HG03442 (cell line): ENCODE data around the gene WBP1.
"Not testable (repeated sequence)": the region's sequence is repeated elsewhere in the genome, so short reads cannot be mapped to it uniquely, and the experiment has no call there.

Experiments used
- ATAC-seq: cut with Tn5 transposase; IDR thresholded peaks from one replicate; pipeline ENCODE4 v1.9.1; 2021; ENCODE audit warnings: mild to moderate bottlenecking, moderate library complexity; ENCODE audit not compliant: unreplicated experiment

The WBP1 gene

DNA sequence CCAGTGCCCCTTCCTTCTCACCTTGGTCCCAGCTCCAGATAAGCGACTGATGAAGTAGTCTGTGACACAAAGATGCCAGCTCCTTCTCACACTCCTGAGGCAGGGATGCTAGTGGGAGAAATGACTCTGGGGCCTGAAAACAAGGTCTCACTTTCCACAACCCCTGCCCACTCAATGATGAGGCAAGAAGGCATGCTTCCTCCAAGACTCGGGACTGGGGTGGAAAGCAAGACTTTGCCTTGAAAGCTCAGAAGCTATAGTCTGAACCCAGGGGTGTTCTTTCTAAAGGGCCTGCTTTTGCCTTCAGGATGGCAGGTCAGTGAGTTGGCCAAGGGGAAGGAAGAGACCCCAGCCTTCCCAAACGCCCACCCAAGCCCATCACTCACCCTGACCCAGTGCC is 23.2 kb downstream of the WBP1 start:
- ATAC-seq, result no peak

DNA sequence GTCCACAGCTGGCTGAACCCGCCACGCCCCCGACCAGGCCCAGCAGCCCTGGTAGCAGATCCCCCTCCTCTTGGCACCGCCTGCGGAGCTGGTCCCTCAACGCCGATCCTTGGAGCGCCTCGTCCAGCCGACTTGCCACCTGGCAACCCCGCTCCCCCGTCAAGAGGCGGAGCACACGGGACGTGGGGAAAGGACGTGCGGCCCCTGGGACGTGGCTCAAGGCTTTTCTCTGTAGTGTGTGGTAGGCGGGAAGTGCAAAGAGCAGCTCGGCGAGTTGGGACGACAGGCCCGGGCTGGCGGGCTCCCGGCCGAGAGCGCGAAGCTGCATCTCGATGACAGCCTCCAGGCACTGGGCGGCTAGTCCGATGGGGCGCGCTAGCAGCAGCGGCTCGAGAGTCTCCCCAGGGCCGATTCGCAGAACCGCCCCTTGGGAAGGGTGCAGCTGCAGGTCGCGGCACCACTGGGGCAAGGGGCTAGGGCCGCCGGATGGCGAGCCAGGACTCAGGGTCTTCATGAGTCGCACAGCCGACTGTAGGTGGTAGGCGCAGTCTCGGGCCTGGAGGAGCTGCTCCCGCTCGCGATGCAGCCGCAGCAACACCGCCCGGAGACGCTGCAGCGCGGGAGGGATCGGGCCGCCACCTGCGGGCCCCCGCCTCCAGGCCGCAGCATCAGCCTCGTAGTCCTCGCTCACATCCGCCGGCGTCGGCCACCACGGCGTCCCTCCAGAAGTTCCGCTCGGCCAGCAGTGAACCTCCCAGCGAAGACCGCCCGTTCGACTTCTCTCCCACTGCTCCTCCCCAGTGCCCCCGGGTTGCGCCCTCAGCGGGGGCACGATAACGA is 23.9 kb downstream of the WBP1 start:
- ATAC-seq, result peak; percentile 34

DNA sequence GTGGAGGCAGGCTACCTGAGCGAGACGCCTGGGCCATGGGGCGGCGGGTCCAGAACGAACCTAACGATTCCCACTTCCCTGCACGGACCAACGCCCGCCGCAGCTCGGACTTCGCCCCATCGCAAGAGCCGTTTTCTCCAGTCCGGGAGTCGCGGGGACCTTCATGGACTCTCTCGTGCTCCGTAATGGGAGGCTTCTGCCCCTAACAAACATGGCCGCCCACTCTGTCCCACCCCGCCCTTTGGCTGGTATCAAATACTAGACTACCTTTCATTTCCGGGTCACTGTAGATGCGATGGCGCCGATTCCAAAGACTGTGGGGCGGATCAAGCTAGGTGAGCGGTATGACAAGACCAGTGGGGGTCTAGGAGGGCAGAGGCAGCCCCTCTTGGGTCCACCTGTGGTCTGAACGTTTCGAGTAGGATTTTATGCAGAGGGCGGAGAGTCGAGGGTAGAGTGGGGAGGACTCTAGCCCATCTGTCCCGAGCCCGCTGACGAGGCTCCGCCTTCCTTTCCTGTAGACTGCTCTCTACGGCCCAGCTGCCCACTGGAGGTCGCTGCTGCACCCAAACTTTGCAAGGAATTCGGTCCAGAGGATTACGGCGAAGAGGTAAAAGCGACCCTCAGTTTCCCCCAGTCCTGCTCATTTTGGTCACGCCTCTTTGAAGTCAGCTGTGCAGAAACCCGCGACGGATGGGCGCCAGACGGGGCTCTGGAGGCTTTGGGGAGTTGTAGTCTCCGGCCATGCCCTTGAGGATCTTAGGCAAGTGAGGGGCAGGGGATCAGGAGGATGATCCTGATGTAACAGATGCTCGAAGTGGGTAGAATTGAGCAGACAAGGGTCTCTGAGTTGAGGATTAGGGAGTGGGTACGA is 24.8 kb downstream of the WBP1 start, which contains the start of the genes CCDC142 and TTC31:
Gene CCDC142 (minus strand): TSS at position 198 of the 874 bp plus-strand sequence. CDS start 161 bp downstream, at position 37.
Gene TTC31 (plus strand): TSS at position 281 of the 874 bp plus-strand sequence. CDS start 15 bp downstream, at position 296.
- ATAC-seq, result peak; percentile 84

DNA sequence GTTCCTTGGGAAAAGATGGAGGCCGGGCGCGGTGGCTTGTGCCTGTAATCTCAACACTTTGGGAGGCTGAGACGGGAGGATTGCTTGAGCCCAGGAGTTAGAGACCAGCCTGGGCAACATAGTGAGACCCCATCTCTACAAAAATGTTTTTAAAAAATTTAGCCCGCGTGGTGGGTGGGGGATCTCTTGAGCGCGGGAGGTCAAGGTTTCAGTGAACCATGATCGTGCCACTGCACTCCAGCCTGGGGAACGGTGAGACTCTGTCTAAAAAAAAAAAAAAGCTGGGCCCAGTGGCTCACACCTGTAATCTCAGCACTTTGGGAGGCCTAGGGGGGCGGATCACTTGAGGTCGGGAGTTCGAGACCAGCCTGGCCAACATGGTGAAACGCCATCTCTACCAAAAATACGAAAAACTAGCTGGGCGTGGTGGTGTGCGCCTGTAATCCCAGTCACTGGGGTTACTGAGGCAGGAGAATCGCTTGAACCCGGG is 25.5 kb downstream of the WBP1 start:
- not testable (repeated sequence) for ATAC-seq

DNA sequence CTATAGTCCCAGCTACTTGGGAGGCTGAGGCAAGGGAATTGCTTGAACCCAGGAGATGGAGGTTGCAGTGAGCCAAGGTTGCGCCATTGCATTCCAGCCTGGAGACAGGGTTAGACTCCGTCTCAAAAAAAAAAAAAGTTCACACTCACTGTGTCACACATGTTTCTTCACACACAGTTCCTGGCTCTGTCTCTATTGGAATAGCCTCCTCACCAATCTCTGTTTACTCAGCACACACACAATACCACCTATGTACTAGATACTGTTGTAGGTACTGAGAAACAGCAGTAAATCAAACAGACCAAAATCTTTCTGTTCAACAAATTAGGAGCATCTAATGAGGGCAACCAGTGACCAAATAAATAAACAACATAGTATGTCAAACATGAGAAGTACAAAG is 27.9 kb downstream of the WBP1 start:
- no peak for ATAC-seq

DNA sequence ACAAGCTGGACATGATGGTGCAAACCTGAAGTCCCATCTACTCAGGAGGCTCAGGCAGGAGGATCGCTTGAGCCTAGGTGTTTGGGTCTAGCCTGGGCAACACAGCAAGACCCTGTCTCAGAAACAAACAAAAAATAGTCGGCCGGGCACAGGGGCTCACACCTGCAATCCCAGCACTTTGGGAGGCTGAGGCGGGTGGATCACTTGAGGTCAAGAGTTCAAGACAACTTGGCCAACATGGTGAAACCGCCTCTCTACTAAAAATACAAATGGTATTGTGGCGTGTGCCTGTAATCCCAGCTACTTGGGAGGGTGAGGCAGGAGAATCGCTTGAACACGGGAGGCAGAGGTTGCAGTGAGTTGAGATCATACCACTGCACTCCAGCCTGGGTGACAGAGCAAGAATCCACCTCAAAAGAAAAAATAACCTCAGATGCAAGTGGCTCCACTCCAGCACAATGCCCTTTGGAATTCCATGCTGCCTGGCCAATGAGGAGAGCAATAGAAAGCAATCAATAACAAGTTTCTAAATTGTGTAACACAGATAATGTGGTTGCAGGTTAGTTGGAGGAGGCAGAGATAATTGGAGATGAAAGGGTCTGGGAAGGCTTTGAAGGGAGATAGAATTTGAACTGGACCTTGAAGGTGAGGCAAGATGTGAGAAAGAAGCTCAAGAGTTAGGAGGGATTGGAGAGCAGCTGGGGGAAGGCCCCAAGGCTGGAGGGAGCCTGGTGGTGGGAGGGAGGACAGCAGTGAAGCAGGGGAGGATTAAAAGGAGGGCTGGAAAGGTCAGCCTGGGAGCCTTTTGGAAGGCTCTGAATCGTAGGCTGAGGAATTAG is 30.6 kb downstream of the WBP1 start:
- ATAC-seq, result no peak

DNA sequence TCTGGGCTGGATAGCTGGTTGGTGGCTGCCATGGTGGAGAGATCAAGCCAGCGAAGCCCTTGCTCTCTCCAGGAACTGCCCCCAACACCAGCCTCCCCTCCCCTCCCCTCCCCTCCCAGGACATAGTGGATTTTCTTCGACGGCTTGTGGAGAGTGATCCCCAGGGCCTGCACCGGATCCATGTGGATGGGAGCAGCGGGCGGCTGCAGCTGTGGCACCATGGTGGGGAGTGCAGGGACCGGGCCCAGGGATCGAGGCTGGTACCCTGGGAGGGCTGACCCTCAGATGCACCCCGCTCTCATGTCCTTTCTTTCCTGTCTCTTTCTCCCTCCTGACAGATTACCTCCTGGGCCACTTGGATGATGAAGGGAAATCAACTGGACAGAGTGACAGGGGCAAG is 31.7 kb downstream of the WBP1 start:
- ATAC-seq, result no peak

DNA sequence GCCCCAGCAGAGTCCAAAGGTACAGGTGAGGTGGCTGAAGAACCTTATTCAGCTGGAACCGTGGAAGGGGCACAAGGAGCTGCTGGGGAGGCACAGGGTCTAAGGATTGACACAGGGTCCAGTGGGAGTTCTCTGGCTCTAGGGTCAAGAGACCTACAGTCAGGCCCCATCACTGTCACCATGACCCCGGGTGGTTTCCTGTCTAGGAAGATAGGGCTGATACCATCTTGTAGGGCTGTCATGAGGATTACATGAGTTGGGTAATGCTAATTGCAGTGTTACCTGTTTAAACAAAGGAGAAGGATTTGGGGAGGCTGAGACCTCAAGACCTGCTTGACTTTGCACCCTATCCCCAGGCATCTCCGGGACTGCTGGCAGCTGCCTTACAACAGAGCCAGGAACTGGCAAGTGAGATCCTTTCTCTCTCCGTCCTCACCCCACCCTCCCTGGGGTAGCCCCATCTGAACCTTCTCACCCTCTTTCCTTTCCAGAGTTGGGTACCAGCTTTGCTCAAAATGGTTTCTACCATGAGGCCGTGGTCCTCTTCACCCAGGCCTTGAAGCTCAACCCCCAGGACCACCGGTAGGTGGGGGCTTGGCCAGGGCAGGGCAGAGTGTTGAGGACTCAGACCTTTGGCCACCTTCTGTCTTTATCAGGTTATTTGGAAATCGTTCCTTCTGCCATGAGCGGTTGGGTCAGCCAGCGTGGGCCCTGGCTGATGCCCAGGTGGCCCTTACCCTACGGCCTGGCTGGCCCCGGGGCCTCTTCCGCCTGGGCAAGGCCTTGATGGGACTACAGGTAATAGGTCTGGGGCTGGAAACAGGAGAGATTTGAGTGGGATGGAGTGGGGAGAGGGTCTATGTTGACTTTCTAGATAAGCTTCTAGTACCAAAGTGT is 33.7 kb downstream of the WBP1 start:
- no peak for ATAC-seq

DNA sequence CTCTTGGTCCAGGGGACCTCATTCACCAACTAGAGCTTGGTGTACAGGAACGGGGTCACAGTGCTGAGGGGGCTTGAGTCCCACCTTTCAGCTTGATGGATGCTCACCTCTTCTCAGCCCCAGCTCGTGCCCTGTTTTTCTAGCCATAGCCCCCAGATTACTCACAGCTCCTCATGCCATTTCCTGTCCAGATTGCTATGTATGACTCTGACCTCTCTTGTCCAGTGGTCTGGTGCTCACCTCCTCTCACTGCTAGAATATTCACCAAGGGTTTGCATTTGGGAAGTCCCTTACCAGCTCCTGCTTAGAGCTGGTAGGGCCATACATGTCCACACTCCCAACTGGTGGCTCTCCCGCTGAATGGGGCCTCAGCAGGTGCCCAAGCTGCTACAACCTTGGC is 35.3 kb downstream of the WBP1 start:
- ATAC-seq, result no peak

DNA sequence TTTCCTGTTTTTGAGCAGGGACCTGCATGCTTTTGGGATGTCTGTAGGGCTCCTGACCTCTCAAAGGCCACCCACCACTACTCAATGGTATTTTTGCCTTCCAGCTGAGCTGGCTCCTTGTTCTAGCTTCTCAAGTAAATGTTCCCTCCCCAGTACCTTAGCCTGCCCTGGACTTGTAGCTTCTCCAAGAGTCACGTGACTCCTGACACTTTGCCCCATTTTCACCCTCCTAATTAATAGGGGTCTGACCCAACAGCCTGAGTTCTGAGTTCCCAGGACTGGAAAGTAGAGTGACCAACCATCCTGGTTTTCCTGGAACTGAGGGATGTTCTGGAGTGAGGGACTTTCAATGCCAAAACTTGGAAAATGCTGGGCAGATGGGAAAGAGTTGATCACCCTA is 37.2 kb downstream of the WBP1 start:
- no peak for ATAC-seq

DNA sequence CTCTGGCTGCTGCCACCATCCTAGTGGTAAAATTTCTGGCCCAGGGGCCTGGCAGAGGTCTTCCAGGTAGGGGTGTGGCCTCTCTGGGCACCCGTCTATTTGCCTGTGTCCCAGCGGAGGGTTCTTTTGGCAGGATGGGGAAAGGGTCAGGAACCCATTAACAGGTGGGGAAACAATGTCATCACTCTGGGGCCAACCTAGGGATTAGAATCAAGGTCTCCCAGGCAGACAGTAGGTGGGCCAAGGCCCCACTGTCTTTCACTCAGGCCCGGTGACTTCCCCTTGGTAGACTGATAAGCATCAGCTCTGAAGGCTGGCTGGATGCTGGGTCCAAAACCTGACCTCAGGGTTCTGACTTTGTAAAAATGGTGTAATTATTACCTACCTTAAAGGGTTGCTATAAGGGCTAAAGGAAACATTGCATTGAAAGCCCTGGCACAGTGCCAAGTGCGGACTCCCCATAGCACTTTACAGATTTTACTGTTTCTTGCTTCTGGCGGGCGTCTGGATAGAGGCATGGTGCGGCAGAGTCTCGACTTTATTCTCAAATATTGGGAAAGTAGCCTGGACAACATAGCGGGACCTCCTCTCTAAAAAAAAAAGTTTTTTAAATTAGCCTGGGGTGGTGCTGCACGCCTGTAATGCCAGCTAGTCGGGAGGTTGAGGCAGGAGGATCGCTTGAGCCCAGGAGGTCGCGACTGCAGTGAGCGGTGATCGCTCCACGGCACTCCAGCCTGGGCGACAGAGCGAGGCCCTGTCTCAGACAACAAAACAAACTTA is 38.9 kb downstream of the WBP1 start:
- ATAC-seq, result no peak

DNA sequence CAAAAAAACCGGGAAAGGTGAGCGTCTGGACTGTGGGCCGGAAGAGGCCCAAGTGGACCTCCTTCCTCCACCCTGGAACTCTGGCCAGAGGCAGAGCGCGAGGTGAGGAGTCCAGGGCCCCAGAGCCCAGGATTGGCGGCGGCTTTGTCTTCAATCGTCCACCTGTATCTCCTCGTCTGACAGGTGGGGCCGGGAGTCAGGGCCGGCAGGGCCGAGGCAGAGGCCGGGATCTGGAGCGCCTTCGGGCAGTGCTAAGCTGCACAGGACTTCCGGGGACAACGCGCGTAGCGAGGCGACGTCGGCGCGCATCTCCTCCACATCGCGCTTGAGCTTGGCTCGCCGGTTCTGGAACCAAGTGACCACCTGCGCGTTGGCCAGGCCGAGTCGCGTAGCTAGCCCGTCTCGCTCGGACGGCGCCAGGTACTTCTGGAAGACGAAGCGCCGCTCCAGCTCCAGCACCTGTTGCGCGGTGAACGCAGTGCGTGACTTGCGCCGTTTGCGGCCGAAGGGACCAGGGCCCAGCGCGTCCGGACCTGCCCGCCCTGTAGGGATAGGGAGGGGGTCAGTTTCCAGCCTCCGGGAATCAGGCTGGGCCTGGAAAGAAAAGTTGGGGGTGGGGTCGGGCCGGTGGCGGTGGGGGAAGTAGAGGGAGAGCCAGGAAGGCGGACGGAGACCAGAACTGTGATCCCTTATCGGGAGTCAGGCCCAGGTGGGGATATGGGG is 39.7 kb downstream of the WBP1 start:
- no peak for ATAC-seq

DNA sequence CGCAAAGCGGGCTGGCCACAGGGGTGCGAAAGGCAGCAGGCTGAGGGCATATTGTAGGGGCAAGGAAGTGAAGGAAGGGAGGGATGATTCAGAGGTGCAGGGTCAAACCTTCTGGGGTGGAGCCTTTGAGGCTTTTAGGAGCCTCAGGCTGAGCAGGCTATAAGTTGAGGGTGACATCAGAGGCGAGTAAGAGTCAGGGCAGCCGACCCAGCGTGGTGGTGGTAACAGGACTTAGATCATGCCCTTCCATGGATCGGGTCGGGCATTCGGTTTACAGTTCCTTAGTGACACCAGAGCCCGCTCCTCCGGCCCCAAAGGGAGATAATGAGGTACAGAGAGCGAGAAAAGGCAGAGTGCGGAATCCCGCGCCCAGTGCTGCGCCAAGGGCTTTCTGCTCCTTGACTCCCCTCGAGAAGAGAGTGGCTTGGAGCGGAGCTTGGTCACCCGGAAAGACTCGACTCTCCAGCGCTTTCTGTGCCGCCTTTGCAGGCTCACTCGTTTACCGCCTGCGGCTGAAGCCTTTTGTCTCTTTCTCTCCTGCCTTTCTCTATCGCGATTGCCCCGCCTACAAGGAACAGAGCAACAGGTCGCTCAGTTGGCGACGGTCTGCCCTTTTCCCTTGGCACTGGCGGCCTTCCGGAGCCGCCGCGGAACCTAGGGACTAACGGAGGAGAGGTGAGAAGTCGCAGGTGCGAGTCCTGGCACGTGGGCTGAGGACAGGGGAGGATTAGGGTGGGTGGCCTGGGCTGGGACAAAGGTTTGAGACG is 40.4 kb downstream of the WBP1 start:
- ATAC-seq, result no peak

DNA sequence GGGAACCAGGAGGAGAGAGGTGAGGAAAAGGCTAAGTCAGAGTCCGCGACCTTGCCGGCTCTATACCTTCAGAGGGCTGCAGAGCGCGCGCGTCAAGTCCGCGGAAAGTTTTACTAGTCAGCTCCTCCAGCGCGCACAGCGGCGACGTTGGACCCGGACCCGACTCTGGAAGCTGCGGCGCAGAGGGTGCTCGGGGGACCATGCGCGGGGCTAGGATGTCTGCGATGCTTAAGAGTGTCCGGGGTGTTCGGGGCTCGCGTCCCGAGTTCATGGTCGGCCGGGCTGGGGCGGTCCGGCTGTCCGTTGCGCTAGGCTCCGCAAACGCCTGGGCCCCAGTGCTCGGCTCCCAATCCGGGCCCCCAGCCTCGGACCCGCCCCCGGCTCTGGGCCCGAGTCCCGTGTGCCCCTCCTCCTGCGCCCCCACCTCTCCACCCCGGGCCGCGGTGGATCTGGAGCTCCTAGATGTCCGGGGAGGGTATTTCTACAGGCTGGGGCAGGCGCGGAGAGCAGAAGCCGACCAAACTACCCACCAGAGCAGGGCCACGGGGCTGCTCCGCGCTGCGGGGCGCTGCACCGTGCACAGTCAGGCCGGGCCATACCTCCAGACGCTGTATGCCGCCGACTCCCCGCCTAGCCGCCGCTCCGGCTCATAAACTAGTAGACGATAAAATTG is 41.2 kb downstream of the WBP1 start, which contains the start of gene LBX2:
Gene LBX2 (minus strand): TSS at position 337 of the 673 bp plus-strand sequence. CDS start 66 bp downstream, at position 271.
- ATAC-seq, result no peak

DNA sequence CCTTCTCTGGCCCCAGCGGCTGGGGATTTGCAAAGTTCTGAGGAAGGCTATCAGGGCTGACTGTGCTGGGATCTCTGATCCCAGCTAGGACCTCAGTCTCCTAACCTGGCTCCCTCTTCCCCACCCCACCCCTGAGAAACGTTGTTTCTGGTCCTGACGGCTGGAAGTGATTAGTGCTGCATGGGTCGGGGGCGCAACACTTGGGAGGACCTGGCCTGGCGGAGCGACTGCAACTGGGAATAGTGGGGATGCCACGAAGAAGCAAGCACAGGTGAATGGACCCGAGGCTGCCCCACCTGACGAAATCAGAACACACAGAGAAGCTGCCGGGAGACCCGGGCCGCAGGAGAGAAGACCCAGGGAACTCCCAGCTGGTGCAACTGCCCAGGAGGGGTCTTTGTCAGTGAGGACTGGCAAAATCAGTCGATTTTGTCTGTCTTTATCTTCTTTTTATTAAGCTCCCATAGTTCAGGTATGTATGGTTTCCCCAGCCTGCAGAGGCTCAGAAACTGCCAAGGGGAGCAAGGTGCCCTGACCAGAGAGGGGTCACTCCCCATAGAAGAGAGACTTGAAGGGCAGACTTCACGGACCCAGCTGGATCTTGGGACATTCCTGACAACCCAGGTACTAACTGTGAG is 41.8 kb downstream of the WBP1 start:
- ATAC-seq, result no peak

DNA sequence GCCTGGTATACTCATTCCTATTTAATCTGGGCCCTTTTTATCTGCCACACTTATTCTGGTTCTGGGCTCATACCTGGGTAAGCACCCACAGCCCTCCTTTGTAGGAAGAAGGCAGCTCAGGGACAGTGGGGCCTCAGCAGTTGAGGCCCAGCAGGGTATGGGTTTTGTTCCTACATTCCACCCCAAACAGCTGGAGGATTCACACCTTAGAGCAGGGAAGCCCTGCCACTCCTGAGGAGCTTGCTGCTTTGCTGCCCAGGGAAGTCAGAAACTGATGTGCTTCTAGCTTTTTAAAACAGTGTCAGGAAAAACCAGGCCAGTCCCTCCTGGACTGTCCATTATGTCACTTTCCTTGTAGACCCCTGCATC is 42.3 kb downstream of the WBP1 start:
- no peak for ATAC-seq
